IPS-20b (cell line): ENCODE measurements around the gene ZBTB47.

ENCODE experiments used
- H3K27ac ChIP-seq: one replicate; pipeline ENCODE4 v1.5.1; 2013; ENCODE audit warnings: low read length
- H3K27me3 ChIP-seq: 2 replicates; pipeline ENCODE4 v1.6.1; 2013; ENCODE audit warnings: mild to moderate bottlenecking, low read length, inconsistent platforms; ENCODE audit not compliant: insufficient read depth
- H3K36me3 ChIP-seq: 2 replicates; pipeline ENCODE4 v1.6.1; 2013; ENCODE audit warnings: low read depth, mild to moderate bottlenecking, inconsistent platforms, low read length, moderate library complexity; ENCODE audit not compliant: insufficient read depth
- H3K4me1 ChIP-seq: 2 replicates; pipeline ENCODE4 v1.6.1; 2013; ENCODE audit warnings: mild to moderate bottlenecking, control low read depth, inconsistent platforms, low read length, moderate library complexity; ENCODE audit not compliant: insufficient read depth
- H3K4me3 ChIP-seq: 2 replicates; pipeline ENCODE4 v1.5.1; 2013; ENCODE audit warnings: mild to moderate bottlenecking, low read length, inconsistent platforms
- H3K9ac ChIP-seq: 2 replicates; pipeline ENCODE4 v1.6.1; 2013; ENCODE audit warnings: low read depth, mild to moderate bottlenecking, inconsistent platforms, low read length, moderate library complexity
- H3K9me3 ChIP-seq: 2 replicates; pipeline ENCODE4 v1.6.1; 2013; ENCODE audit warnings: mild to moderate bottlenecking, low read depth, low read length, inconsistent platforms; ENCODE audit not compliant: insufficient read depth

The ZBTB47 gene

DNA sequence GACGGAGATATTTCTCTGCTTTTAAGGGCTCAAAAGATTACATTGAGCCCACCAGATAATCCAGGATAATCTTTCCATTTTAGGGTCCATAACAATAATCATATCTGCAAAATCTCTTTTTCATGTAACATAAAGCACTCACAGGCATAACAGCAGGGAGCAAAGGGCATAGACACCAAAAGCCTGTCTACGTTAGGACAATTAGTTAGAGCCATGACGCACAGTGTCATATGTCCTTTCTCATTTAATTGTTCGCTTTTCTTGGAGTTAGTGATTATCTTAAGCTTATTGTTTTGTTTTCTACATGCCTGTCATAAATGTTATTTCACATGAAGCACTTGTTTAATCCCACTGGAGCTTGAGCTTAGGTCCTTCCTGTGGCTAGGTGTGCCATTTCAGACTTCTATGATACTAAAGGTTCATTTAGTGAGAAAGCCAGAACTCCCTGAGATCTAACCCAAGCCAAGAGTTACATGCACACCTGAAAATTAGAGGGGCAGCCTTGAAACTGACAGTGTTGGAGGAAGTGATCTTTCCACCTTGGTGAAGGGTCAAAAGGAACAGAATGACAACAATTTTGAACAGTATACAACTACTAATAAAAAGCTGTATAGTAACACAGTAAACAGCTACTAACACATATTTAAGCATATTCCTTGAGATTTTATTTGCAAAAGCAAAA lies 60.8 kb downstream of the ZBTB47 start:
- Histone ChIP-seq H3K27ac (no peak overlapping the region), H3K36me3 (no peaks in the 10 kb centered on the region), H3K27me3 (no peaks in the 10 kb centered on the region), H3K4me3 (no peak overlapping the region), H3K9me3 (no peaks in the 10 kb centered on the region), H3K9ac (no peak overlapping the region), H3K4me1 (no peaks in the 10 kb centered on the region)
